Measurements from ENCODE around the gene ZNF888. TPM values are rescaled to one million over a fixed set of nuclear protein-coding genes. Genes with fewer than 3 reads are reported as not detected.
"Not testable (repeated sequence)": the region's sequence is repeated elsewhere in the genome, so short reads cannot be mapped to it uniquely, and the experiment has no call there.

ZNF888 gene
- total RNA-seq, 2 experiments from 2014 or later = 5.9 to 6.9 TPM

- Mint-ChIP-seq H3K36me3 (ENCODE audit: low read depth) (peaks cover 76% of the 10 kb centered on the region), H3K4me3 (no peak overlapping the region), H3K4me1 (no peaks in the 10 kb centered on the region), H3K27me3 (no peaks in the 10 kb centered on the region), H3K9me3 (peaks cover 38% of the 10 kb centered on the region), H3K27ac (no peak overlapping the region)
- POLR2A ChIA-PET = no interaction called here
- CTCF ChIA-PET = no interaction called here
- DNase-seq = no peak
These were observed 33.3 kb downstream of the ZNF888 start for GRCh38 chr19:52889931-52890330.

GRCh38 chr19:52889076-52889475 is 34.2 kb downstream of the ZNF888 start:
- no peak for DNase-seq
- Mint-ChIP-seq H3K27ac (no peak overlapping the region), H3K9me3 (peaks cover 40% of the 10 kb centered on the region), H3K27me3 (no peaks in the 10 kb centered on the region), H3K4me3 (no peak overlapping the region), H3K4me1 (no peaks in the 10 kb centered on the region), H3K36me3 (ENCODE audit: low read depth) (peaks cover 77% of the 10 kb centered on the region)
- ChIA-PET POLR2A (interaction anchor here (0.6 kb wide), 1 partner anchor 74 kb away, joined by 3 read pairs; no protein-coding TSS in a partner anchor), CTCF (no interaction called here)

GRCh38 chr19:52880895-52881389 is 42.3 kb downstream of the ZNF888 start:
- Mint-ChIP-seq H3K4me3 (no peak overlapping the region), H3K4me1 (no peaks in the 10 kb centered on the region), H3K9me3 (peaks cover 59% of the 10 kb centered on the region), H3K27me3 (no peaks in the 10 kb centered on the region), H3K36me3 (ENCODE audit: low read depth) (peaks cover 71% of the 10 kb centered on the region), H3K27ac (no peak overlapping the region)
- DNase-seq = no peak
- CTCF ChIA-PET = no interaction called here
- POLR2A ChIA-PET = no interaction called here

- peaks cover 13% of the 10 kb centered on the region for H3K36me3 Mint-ChIP-seq (ENCODE audit: low read depth)
- POLR2A ChIA-PET = not testable (repeated sequence)
These were observed 50.2 kb downstream of the ZNF888 start for GRCh38 chr19:52872996-52873395.

GRCh38 chr19:52871466-52871865 is 51.8 kb downstream of the ZNF888 start:
- ChIA-PET POLR2A (no interaction called here), CTCF (no interaction called here)
- peaks cover 52% of the 10 kb centered on the region for H3K9me3 Mint-ChIP-seq
- no peak overlapping the region for H3K4me3 Mint-ChIP-seq
- H3K36me3 Mint-ChIP-seq (ENCODE audit: low read depth) = peaks cover 4% of the 10 kb centered on the region
- no peak for DNase-seq
- no peak overlapping the region for H3K27ac Mint-ChIP-seq
- H3K27me3 Mint-ChIP-seq = no peaks in the 10 kb centered on the region
- no peaks in the 10 kb centered on the region for H3K4me1 Mint-ChIP-seq

More at GRCh38 chr19:52872996-52873395, 50.2 kb downstream of the ZNF888 start:
- H3K4me3 Mint-ChIP-seq, H3K27ac Mint-ChIP-seq, H3K27me3 Mint-ChIP-seq, H3K4me1 Mint-ChIP-seq, CTCF ChIA-PET, DNase-seq: not testable (repeated sequence)
- peaks cover 59% of the 10 kb centered on the region for H3K9me3 Mint-ChIP-seq

DNA sequence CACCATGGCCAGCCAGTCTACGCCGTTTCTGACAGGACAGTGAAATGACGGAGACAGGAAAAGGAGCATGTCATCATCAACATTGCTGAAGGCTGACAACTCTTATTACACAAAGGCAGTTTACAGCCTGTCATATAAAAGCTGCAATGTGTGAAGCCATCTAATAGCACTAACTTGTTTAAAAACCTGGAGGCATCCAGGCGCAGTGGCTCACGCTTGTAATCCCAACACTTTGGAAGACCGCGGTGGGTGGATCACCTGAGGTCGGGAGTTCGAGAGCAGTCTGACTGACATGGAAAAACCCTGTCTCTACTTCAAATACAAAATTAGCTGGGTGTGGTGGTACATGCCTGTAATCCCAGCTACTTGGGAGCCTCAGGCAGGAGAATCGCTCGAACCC is 55.2 kb downstream of the ZNF888 start:
- CTCF ChIA-PET; H3K4me1 Mint-ChIP-seq; H3K27ac Mint-ChIP-seq; H3K36me3 Mint-ChIP-seq (ENCODE audit: low read depth); DNase-seq; POLR2A ChIA-PET; H3K27me3 Mint-ChIP-seq; H3K4me3 Mint-ChIP-seq: not testable (repeated sequence)
- peaks cover 27% of the 10 kb centered on the region for H3K9me3 Mint-ChIP-seq

GRCh38 chr19:52857378-52858191 is 65.6 kb downstream of the ZNF888 start, which contains the start of gene ZNF468:
TSS of gene ZNF468 (minus strand) at chr19:52857619. CDS start at chr19:52854272, 3,347 bp downstream.
- peak within 1 kb of the TSS; percentile 93 for H3K4me3 Mint-ChIP-seq
- H3K27me3 Mint-ChIP-seq, CTCF ChIA-PET: not testable (repeated sequence)
- peaks cover 28% of the 10 kb centered on the region for H3K4me1 Mint-ChIP-seq
- peaks cover 50% of the 10 kb centered on the region for H3K36me3 Mint-ChIP-seq (ENCODE audit: low read depth)
- POLR2A ChIA-PET = interaction anchor here (1.0 kb wide), 1 partner anchor 104 kb away, joined by 4 read pairs; no protein-coding TSS in a partner anchor
- peak; percentile 78 for DNase-seq
- peak within 1 kb of the TSS; percentile 82 for H3K27ac Mint-ChIP-seq
- H3K9me3 Mint-ChIP-seq = peaks cover 34% of the 10 kb centered on the region

DNA sequence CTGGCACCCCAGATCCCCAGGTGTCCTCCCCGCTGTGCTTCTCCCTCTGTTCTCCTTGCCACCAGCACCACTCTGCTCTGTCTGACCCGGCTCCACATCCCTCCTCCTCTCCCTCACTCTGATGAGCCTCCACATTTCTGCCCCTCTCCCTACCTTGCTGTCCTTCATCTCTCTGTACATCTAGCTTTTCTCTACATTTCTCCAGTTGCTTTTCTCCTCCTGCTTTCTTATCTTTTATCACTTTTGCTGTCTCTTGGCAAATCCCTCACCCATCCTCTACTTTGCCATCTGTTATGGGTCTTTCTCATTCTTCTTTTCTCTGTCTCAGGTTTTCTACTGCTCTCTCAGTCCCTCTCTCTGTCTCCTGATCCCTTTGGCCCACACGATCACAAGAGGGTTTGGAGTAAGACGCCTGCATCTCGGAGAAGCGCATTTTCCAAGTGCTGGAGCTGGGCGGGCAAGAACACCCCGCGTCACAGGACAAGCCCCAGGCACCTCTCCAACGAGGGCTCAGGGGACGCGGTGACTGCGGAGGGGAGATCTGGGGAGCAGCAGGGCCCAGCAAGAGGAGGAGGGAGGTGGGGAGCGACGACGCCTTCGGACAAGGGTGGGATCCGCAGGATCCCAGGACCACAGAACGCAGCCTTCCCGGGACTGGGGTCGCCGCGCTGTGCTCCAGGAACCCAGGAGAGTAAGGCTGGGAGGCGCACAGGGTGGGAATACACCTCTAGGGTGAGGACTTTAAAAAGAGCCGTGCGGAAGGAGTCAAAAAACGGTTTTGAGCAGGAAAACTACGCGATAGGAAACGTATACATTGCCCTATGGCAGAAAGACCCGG is 66.5 kb downstream of the ZNF888 start:
- POLR2A ChIA-PET = interaction anchor here (1.0 kb wide), 1 partner anchor 105 kb away, joined by 4 read pairs; no protein-coding TSS in a partner anchor
- peak overlapping the region; percentile 82 for H3K27ac Mint-ChIP-seq

More for the DNA sequence above, 66.5 kb downstream of the ZNF888 start:
- Mint-ChIP-seq H3K9me3 (peaks cover 29% of the 10 kb centered on the region), H3K36me3 (ENCODE audit: low read depth) (peaks cover 57% of the 10 kb centered on the region), H3K4me1 (peaks cover 28% of the 10 kb centered on the region), H3K4me3 (peak overlapping the region; percentile 93)
- DNase-seq, CTCF ChIA-PET, H3K27me3 Mint-ChIP-seq: not testable (repeated sequence)

Other genes starting within 250 kb of the ZNF888 start
- gene ZNF611, start 188.4 kb downstream of the ZNF888 start, total RNA-seq = 10 to 100 TPM; 26.6 TPM
- gene ZNF600, start 136.6 kb downstream of the ZNF888 start, total RNA-seq = 10 to 100 TPM; 16.9 to 17.5 TPM
- 10 to 100 TPM; 18.0 to 24.5 TPM for gene ZNF28, start 101.8 kb downstream of the ZNF888 start, total RNA-seq
- 10 to 100 TPM; 16.0 to 16.4 TPM for gene ZNF468, start 65.8 kb downstream of the ZNF888 start, total RNA-seq
- 1 to 10 TPM; 4.0 to 4.1 TPM for gene ZNF320, start 25.8 kb downstream of the ZNF888 start, total RNA-seq
- gene ZNF816, start 39.5 kb upstream of the ZNF888 start, total RNA-seq = 10 to 100 TPM; 11.8 to 14.9 TPM
- not detected for gene ERVV-1, start 90.5 kb upstream of the ZNF888 start, total RNA-seq
- not detected for gene ERVV-2, start 121.3 kb upstream of the ZNF888 start, total RNA-seq
- gene ZNF160, start 180.0 kb upstream of the ZNF888 start, total RNA-seq = 10 to 100 TPM; 37.5 to 38.1 TPM
- gene ZNF415, start 209.5 kb upstream of the ZNF888 start, total RNA-seq = under 1 TPM; 0.13 to 0.33 TPM
- 1 to 10 TPM; 6.5 TPM for gene ZNF347, start 235.6 kb upstream of the ZNF888 start, total RNA-seq